HFFc6 (cell line): ENCODE data around the gene SLC25A3. TPM values are rescaled to one million over a fixed set of nuclear protein-coding genes. Genes with fewer than 3 reads are reported as not detected.

Source experiments
- DNase-seq: peaks from one replicate; pipeline ENCODE4 v3.0.0-alpha.2; 2018
- H3K27ac Mint-ChIP-seq: 2 replicates; pipeline ENCODE4 v1.8.0; 2020; ENCODE audit warnings: mild to moderate bottlenecking, mixed read lengths
- H3K27me3 Mint-ChIP-seq: 2 replicates; pipeline ENCODE4 v1.8.0; 2021; ENCODE audit warnings: mild to moderate bottlenecking, moderate library complexity, mixed read lengths; ENCODE audit not compliant: insufficient read depth
- H3K36me3 Mint-ChIP-seq: 2 replicates; pipeline ENCODE4 v1.8.0; 2021; ENCODE audit warnings: low read depth, mixed read lengths
- H3K4me1 Mint-ChIP-seq: 2 replicates; pipeline ENCODE4 v1.8.0; 2020; ENCODE audit warnings: low read depth, mixed read lengths
- H3K4me3 Mint-ChIP-seq: 2 replicates; pipeline ENCODE4 v1.8.0; 2020; ENCODE audit warnings: mild to moderate bottlenecking, moderate library complexity, mixed read lengths
- H3K9me3 Mint-ChIP-seq: 2 replicates; pipeline ENCODE4 v1.8.0; 2020; ENCODE audit warnings: mild to moderate bottlenecking, mixed read lengths
- total RNA-seq, 6 experiments: library from RNA; stranded (reverse); fragmentation: NEBNext Ultra II Directional; extraction: Animal tissue kit (Norgen Biotek cat#: 25700); gene quantifications; 2 replicates in 1 of 6; 3 replicates in 5 of 6; pipeline ENCODE4 v1.2.3, GENCODE V29; 2021
- TF ChIP-seq, protein P1 (sequence below): fragments of 200-600 bp; sonication (generic); IDR thresholded peaks from 2 replicates; pipeline ENCODE4 v1.5.0; 2021; ENCODE audit warnings: antibody characterized with exemption, mild to moderate bottlenecking

The SLC25A3 gene
- total RNA-seq, 6 experiments from 2014 or later = 613 to 701 (median 674) TPM

DNA sequence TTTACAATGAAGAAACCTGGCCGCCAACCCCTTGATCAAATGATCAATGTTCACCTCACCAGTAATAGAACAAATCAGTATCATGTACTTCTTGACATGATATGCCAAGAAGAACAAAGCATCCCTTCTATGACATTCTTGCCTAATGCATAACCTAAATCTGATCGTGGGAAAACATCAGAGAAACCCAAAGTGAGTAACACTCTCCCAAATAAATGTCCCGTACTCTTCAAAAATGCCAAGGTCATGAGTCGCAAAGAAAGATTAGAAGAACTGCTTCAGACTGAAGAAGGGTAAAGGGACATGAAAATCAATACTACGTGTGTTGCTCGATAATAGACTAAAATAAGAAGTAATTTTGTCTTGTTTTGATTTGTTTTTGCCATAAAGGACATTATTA is 11.4 kb upstream of the SLC25A3 start:
- no peak overlapping the region for H3K27ac Mint-ChIP-seq
- TF ChIP-seq, protein P1, sequence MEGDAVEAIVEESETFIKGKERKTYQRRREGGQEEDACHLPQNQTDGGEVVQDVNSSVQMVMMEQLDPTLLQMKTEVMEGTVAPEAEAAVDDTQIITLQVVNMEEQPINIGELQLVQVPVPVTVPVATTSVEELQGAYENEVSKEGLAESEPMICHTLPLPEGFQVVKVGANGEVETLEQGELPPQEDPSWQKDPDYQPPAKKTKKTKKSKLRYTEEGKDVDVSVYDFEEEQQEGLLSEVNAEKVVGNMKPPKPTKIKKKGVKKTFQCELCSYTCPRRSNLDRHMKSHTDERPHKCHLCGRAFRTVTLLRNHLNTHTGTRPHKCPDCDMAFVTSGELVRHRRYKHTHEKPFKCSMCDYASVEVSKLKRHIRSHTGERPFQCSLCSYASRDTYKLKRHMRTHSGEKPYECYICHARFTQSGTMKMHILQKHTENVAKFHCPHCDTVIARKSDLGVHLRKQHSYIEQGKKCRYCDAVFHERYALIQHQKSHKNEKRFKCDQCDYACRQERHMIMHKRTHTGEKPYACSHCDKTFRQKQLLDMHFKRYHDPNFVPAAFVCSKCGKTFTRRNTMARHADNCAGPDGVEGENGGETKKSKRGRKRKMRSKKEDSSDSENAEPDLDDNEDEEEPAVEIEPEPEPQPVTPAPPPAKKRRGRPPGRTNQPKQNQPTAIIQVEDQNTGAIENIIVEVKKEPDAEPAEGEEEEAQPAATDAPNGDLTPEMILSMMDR = no peak
- peaks cover 2% of the 10 kb centered on the region; the same call in 1 of the 2 replicates for H3K27me3 Mint-ChIP-seq
- peaks cover 15% of the 10 kb centered on the region for H3K4me1 Mint-ChIP-seq
- no peaks in the 10 kb centered on the region for H3K9me3 Mint-ChIP-seq
- H3K36me3 Mint-ChIP-seq = no peaks in the 10 kb centered on the region
- DNase-seq = peak; percentile 45
- no peak overlapping the region for H3K4me3 Mint-ChIP-seq

DNA sequence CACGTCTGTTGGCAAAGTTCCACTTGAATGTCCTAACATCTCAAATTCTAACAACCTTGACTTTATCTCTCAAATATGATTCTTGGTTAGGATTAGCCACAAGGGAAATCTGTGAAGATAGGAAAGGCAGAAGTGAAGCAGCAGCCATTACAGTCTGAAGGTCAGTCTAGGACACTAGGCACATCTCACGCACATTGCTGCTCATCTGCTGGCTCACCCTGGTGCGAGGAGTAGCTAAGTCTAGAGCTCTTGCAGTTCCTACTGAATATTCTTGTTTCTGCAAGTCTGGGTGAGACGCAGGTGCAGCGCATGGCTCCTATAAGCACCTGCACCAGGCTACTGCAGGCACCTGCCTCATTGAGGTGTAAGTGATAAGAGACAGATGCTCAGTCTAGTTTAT is 6.4 kb upstream of the SLC25A3 start:
- peaks cover 10% of the 10 kb centered on the region for H3K4me1 Mint-ChIP-seq
- TF ChIP-seq, protein P1 = no peak
- H3K9me3 Mint-ChIP-seq = no peaks in the 10 kb centered on the region
- peaks cover 3% of the 10 kb centered on the region for H3K27me3 Mint-ChIP-seq
- H3K27ac Mint-ChIP-seq = no peak overlapping the region
- H3K36me3 Mint-ChIP-seq = no peaks in the 10 kb centered on the region; the same call in 1 of the 2 replicates
- no peak overlapping the region for H3K4me3 Mint-ChIP-seq
- DNase-seq = no peak

GRCh38 chr12:98591209-98591608 is 2.3 kb upstream of the SLC25A3 start:
- peaks cover 7% of the 10 kb centered on the region for H3K27me3 Mint-ChIP-seq
- DNase-seq = peak; percentile 21
- peaks cover 20% of the 10 kb centered on the region for H3K36me3 Mint-ChIP-seq
- H3K27ac Mint-ChIP-seq = no peak overlapping the region; the same call in 1 of the 2 replicates
- peak overlapping the region; percentile 46 for H3K4me3 Mint-ChIP-seq
- H3K4me1 Mint-ChIP-seq = peaks cover 21% of the 10 kb centered on the region
- H3K9me3 Mint-ChIP-seq = no peaks in the 10 kb centered on the region
- TF ChIP-seq, protein P1 = 0 out of 2 replicates have a peak, but pooled peaks have one; percentile 11

DNA sequence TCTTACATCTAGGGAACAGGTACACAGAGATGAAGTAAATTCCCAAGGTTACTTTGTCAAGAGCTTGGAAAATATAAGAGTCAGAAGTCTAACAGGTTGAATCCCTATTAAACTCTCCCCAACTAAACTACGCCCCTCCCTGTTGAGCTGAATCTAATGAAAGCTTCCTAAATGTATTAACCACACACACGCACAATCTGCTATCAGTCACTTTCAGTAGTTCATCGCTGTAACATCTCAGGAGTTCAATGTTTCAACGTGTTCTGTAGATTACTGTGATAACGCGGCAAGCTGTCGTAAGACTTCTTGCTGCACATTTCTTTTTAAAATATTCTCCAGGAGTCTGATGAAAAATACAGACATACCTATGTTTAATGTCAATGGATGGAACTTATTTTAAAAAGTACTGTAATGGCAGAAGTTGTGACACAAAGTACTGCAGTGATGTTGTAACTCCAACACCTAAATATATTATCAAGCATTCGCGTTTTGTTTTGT is 612 bp upstream of the SLC25A3 start:
- peak overlapping the region; percentile 98 for H3K27ac Mint-ChIP-seq
- peaks cover 7% of the 10 kb centered on the region for H3K27me3 Mint-ChIP-seq
- no peak for DNase-seq
- peaks cover 26% of the 10 kb centered on the region for H3K4me1 Mint-ChIP-seq
- TF ChIP-seq, protein P1 = no peak
- peak overlapping the region; percentile 94 for H3K4me3 Mint-ChIP-seq
- H3K9me3 Mint-ChIP-seq = no peaks in the 10 kb centered on the region
- H3K36me3 Mint-ChIP-seq = peaks cover 21% of the 10 kb centered on the region

- H3K27ac Mint-ChIP-seq = peak overlapping the region; percentile 98
- TF ChIP-seq, protein P1 = no peak
- H3K4me3 Mint-ChIP-seq = peak overlapping the region; percentile 94
- peaks cover 26% of the 10 kb centered on the region for H3K4me1 Mint-ChIP-seq
- DNase-seq = no peak
- peaks cover 7% of the 10 kb centered on the region for H3K27me3 Mint-ChIP-seq
- H3K36me3 Mint-ChIP-seq = peaks cover 28% of the 10 kb centered on the region
- H3K9me3 Mint-ChIP-seq = no peaks in the 10 kb centered on the region
These were observed 757 bp downstream of the SLC25A3 start for GRCh38 chr12:98594050-98594835.
